GM19193 (cell line): ENCODE results near the gene GALNT1.

Experiments used
- POLR2A ChIP-seq: IDR thresholded peaks from 4 replicates; pipeline ENCODE4 v1.6.1; 2011; ENCODE audit not compliant: insufficient read depth, insufficient read length; ENCODE audit errors: extremely low read depth

The GALNT1 gene

DNA sequence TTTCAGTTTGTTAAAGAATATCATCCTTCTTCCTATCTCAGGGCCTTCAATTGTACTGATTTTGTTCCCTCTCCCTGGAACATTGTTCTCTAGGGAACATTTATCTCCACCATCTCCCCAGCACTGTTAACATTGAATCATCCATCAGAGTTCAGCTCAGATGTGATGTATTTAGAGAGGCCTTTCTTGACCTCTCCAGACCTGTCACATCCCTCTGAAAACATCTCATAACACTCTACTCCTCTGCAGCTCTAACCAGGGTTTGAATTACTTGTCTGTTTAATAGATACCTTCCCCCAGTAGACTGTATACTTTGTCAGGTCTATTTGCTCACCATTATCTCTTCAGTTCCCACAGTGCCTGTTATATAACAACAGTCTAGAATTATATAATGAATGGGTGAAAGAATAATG, 98.6 kb downstream of the GALNT1 start:
- TF ChIP-seq POLR2A: no peak

- TF ChIP-seq POLR2A: no peak
These were observed 100.8 kb downstream of the GALNT1 start for GRCh38 chr18:35682281-35682867.

- TF ChIP-seq POLR2A: no peak
These were observed 101.5 kb downstream of the GALNT1 start for GRCh38 chr18:35683021-35683420.

DNA sequence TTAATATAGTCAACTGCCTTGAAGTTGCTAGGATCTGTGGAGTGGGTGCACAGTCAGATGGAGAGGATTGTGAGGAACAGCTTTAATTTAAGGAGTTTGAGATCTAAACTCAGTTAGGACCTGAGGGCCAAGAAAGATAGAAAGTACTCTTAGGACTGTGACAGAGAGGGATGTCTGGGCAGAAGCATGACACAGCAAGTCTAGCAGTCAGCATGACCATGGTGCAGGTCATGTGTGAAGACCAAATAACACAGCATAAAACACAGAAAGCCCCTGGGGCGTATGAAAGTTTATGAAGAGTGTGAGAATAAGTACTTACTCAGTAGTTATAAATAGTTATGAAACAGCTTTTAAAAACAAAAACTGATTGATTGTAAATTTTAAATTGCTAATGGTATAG, 107.2 kb downstream of the GALNT1 start:
- TF ChIP-seq POLR2A: no peak

DNA sequence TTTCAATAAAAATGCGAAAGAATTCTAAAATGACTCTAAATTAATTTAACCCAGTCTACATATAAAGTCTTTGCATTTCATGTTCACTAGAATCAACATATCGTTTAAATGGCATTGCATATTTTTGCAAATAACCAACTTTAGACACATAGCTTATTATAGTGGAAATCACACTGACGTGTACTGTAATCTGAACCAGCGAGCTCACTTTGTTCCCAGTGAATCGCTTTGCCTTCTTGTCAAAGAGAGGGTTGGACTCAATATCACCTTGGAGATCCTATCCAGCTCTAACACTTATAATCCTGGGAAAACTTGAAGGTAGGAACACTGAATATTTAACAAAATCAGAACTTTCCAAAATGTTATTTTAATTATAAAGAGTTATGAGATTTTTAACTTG, 108.2 kb downstream of the GALNT1 start:
- TF ChIP-seq POLR2A: no peak

- no peak for TF ChIP-seq POLR2A
These were observed 110.1 kb downstream of the GALNT1 start for GRCh38 chr18:35691625-35692024.

- TF ChIP-seq POLR2A: no peak
These were observed 111.3 kb downstream of the GALNT1 start for GRCh38 chr18:35692866-35693265.

GRCh38 chr18:35693829-35694228, 112.3 kb downstream of the GALNT1 start:
- TF ChIP-seq POLR2A: no peak

- TF ChIP-seq POLR2A: no peak
These were observed 113.3 kb downstream of the GALNT1 start for GRCh38 chr18:35694808-35695207.

GRCh38 chr18:35695384-35695783, 113.8 kb downstream of the GALNT1 start:
- TF ChIP-seq POLR2A: no peak

- TF ChIP-seq POLR2A: no peak
These were observed 114.3 kb downstream of the GALNT1 start for GRCh38 chr18:35695803-35696202.

DNA sequence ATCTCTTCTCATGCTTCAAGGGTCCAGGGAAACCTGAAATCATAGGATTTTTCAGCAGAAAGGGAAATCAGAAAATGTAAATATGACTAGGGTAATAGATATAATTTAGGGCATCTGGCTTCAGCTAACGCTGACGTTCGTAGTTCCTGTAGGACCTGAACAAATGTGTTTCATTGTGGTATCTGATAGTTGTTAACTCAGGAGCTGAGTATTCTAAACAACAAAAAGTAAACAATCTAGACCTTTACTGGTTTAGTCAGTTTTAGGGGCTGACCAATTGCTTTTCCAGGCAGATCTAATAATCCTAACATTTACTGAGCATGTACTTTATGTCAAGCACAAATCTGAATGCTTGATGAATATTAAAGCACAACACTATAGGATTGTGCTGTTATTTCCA, 114.8 kb downstream of the GALNT1 start:
- TF ChIP-seq POLR2A: no peak

- TF ChIP-seq POLR2A: no peak
These were observed 116.3 kb downstream of the GALNT1 start for GRCh38 chr18:35697869-35698268.

GRCh38 chr18:35703043-35703688, 121.6 kb downstream of the GALNT1 start:
- no peak for TF ChIP-seq POLR2A

GRCh38 chr18:35705988-35706387, 124.4 kb downstream of the GALNT1 start:
- no peak for TF ChIP-seq POLR2A

- no peak for TF ChIP-seq POLR2A
These were observed 125.7 kb downstream of the GALNT1 start for GRCh38 chr18:35707247-35707646.

GRCh38 chr18:35707674-35708073, 126.1 kb downstream of the GALNT1 start:
- TF ChIP-seq POLR2A: no peak

DNA sequence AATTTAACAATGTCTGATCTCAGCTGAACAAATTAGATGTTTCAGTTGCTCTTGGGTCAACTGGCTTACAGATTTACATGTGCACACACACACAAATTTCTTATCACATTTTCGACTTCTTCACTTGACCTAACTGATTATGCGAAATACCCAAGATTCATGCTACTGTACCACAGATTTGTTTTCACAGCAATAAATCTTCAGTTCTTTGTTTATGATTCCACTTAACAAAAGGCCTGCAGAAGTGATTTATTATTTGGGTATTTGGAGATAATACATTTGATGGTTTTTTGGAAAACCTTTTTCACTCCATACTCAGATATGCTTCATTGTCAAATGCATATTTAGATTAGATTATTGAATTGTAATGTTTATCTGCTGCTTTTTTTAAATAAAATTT, 129.0 kb downstream of the GALNT1 start:
- TF ChIP-seq POLR2A: no peak

GRCh38 chr18:35711227-35711626, 129.7 kb downstream of the GALNT1 start:
- no peak for TF ChIP-seq POLR2A
